IPS-11a (cell line): ENCODE results near the gene RNF138.
"Not testable (repeated sequence)": the region's sequence is repeated elsewhere in the genome, so short reads cannot be mapped to it uniquely, and the experiment has no call there.

Source experiments
- H3K4me3 ChIP-seq: one replicate; pipeline ENCODE4 v1.5.1; 2013; ENCODE audit warnings: low read depth, low read length, control low read depth

The RNF138 gene

GRCh38 chr18:32095192-32095899 lies 3.7 kb downstream of the RNF138 start:
- H3K4me3 ChIP-seq: no peak overlapping the region

GRCh38 chr18:32095900-32096229 lies 4.2 kb downstream of the RNF138 start:
- no peak overlapping the region for H3K4me3 ChIP-seq

GRCh38 chr18:32096946-32097345 lies 5.3 kb downstream of the RNF138 start:
- no peak overlapping the region for H3K4me3 ChIP-seq

- H3K4me3 ChIP-seq: no peak overlapping the region
These were observed 12.8 kb downstream of the RNF138 start for GRCh38 chr18:32104516-32104915.

GRCh38 chr18:32110005-32110404 lies 18.3 kb downstream of the RNF138 start:
- no peak overlapping the region for H3K4me3 ChIP-seq

GRCh38 chr18:32111706-32112105 lies 20.0 kb downstream of the RNF138 start:
- H3K4me3 ChIP-seq: no peak overlapping the region

GRCh38 chr18:32112826-32113225 lies 21.2 kb downstream of the RNF138 start:
- H3K4me3 ChIP-seq: no peak overlapping the region

- no peak overlapping the region for H3K4me3 ChIP-seq
These were observed 22.7 kb downstream of the RNF138 start for GRCh38 chr18:32114293-32114942.

- H3K4me3 ChIP-seq: no peak overlapping the region
These were observed 30.4 kb downstream of the RNF138 start for GRCh38 chr18:32122039-32122438.

GRCh38 chr18:32126538-32126937 lies 34.9 kb downstream of the RNF138 start:
- H3K4me3 ChIP-seq: no peak overlapping the region

- no peak overlapping the region for H3K4me3 ChIP-seq
These were observed 44.0 kb downstream of the RNF138 start for GRCh38 chr18:32135625-32136024.

- H3K4me3 ChIP-seq: no peak overlapping the region
These were observed 46.8 kb downstream of the RNF138 start for GRCh38 chr18:32138332-32138982.

GRCh38 chr18:32139835-32140283 lies 48.2 kb downstream of the RNF138 start:
- no peak overlapping the region for H3K4me3 ChIP-seq

- no peak overlapping the region for H3K4me3 ChIP-seq
These were observed 56.7 kb downstream of the RNF138 start for GRCh38 chr18:32148185-32148870.

GRCh38 chr18:32152705-32153448 lies 61.2 kb downstream of the RNF138 start:
- H3K4me3 ChIP-seq: no peak overlapping the region

- H3K4me3 ChIP-seq: no peak overlapping the region
These were observed 65.2 kb downstream of the RNF138 start for GRCh38 chr18:32156855-32157254.

- no peak overlapping the region for H3K4me3 ChIP-seq
These were observed 65.9 kb downstream of the RNF138 start for GRCh38 chr18:32157580-32157979.

GRCh38 chr18:32158108-32158624 lies 66.5 kb downstream of the RNF138 start:
- no peak overlapping the region for H3K4me3 ChIP-seq

GRCh38 chr18:32158631-32159030 lies 67.0 kb downstream of the RNF138 start:
- not testable (repeated sequence) for H3K4me3 ChIP-seq

- H3K4me3 ChIP-seq: no peak overlapping the region
These were observed 68.9 kb downstream of the RNF138 start for GRCh38 chr18:32160547-32160946.
